H1 (cell line): Measurements from ENCODE around the gene PDGFRA. TPM values are rescaled to one million over a fixed set of nuclear protein-coding genes. Genes with fewer than 3 reads are reported as not detected.
A peak's percentile ranks its signal among the peaks of the same experiment; 100 is the strongest.

Source experiments
- CBX8 ChIP-seq: fragments of 300-800, 300-1000 bp; sonication (generic); IDR thresholded peaks from 2 replicates; pipeline ENCODE4 v1.7.1; 2016; ENCODE audit warnings: low read depth, low read length, borderline replicate concordance
- FOSL1 ChIP-seq: IDR thresholded peaks from 2 replicates; pipeline ENCODE4 v1.6.1; 2011; ENCODE audit warnings: mild to moderate bottlenecking, low read depth, low read length, moderate library complexity; ENCODE audit not compliant: insufficient read depth
- GABPA ChIP-seq: IDR thresholded peaks from 2 replicates; pipeline ENCODE4 v1.6.1; 2011; ENCODE audit warnings: mild to moderate bottlenecking, low read length, moderate library complexity, borderline replicate concordance; ENCODE audit not compliant: insufficient read depth
- KDM5A ChIP-seq: fragments of 200-600 bp; IDR thresholded peaks from 2 replicates; pipeline ENCODE4 v1.7.1; 2012; ENCODE audit warnings: mild to moderate bottlenecking, low read length, inconsistent platforms, mixed read lengths
- POLR2A ChIP-seq, 2 experiments: IDR thresholded peaks; 1 replicate in 1 of 2; 2 replicates in 1 of 2; pipeline ENCODE4 v1.6.1; 2011; ENCODE audit warnings: low read depth in 2 of 2, low read length in 2 of 2, mild to moderate bottlenecking in 2 of 2; ENCODE audit errors: control extremely low read depth in 1 of 2
- RAD21 ChIP-seq, 2 experiments: IDR thresholded peaks in 1 of 2; conservative IDR thresholded peaks in 1 of 2; 2 replicates each; pipeline ENCODE4 v1.6.1; 2011; ENCODE audit warnings: low read depth in 2 of 2, low read length in 2 of 2, improper control_type of control experiment in 1 of 2, inconsistent platforms in 1 of 2, mild to moderate bottlenecking in 1 of 2, moderate library complexity in 1 of 2
- RFX5 ChIP-seq: IDR thresholded peaks from 2 replicates; pipeline ENCODE4 v1.6.1; 2011; ENCODE audit warnings: low read depth, low read length, improper control_type of control experiment, borderline replicate concordance
- SIX5 ChIP-seq: IDR thresholded peaks from 2 replicates; pipeline ENCODE4 v1.6.1; 2011; ENCODE audit warnings: mild to moderate bottlenecking, low read depth, low read length
- TAF1 ChIP-seq: IDR thresholded peaks from 2 replicates; pipeline ENCODE4 v1.6.1; 2011; ENCODE audit warnings: mild to moderate bottlenecking, low read depth, low read length
- polyA plus RNA-seq, 7 experiments: library from polyadenylated mRNA; depleted of rRNA in 3 of 7; stranded (reverse) in 5 of 7; unstranded in 2 of 7; fragments of >200 nt in 5 of 7; fragments of 200-250 nt in 2 of 7; gene quantifications; 1 replicate in 5 of 7; 2 replicates in 1 of 7; 4 replicates in 1 of 7; pipeline versions ENCODE4 v1.2.1 to v1.2.3, GENCODE V29; 2011 to 2013; ENCODE audit warnings: missing spikeins in 2 of 7, mixed read lengths in 2 of 7
- total RNA-seq: library from RNA; stranded (reverse); fragmentation: NEBNext Ultra II Directional; extraction: Animal tissue kit (Norgen Biotek cat#: 25700); gene quantifications from 2 replicates; pipeline ENCODE4 v1.2.1, GENCODE V29; 2021
- TF ChIP-seq, protein P1 (sequence below): fragments of 300-600 bp; sonication (generic); IDR thresholded peaks from 2 replicates; pipeline ENCODE4 v1.7.1; 2012; ENCODE audit warnings: low read length, moderate library complexity, mild to moderate bottlenecking, inconsistent platforms; ENCODE audit not compliant: insufficient replicate concordance
- TF ChIP-seq, protein P2 (sequence below): IDR thresholded peaks from 2 replicates; pipeline ENCODE4 v1.6.1; 2012; ENCODE audit warnings: inconsistent platforms

The PDGFRA gene
- total and polyA plus RNA-seq, 2 of the 8 experiments (the other 6 are each of a cell fraction or from before 2014, with no cell fraction given): 1.4 to 3.4 TPM

DNA sequence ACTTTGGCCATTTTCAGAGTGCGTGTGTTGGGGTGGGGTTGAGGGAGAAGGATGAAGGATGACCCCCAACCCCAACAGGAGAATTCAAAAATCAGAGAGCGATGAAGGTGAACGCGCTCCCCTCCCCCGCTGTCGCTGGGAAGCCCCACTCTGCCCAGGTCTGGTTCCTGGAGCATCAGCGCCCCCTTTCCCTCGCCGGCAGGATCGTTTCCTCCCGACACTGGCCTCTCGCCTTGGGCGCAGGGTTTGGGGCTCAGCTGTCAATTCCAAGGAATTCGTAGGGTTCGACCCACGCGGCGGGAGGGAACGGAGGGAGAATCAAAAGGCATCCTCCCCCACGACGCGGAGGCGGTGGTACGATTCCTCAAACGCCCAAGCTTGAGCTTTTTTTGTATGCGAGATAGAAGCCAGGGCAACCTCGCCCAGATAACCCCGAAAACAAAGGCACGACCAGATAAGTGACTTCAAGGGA, 1.0 kb upstream of the PDGFRA start (continued):
- TF ChIP-seq, protein P1, sequence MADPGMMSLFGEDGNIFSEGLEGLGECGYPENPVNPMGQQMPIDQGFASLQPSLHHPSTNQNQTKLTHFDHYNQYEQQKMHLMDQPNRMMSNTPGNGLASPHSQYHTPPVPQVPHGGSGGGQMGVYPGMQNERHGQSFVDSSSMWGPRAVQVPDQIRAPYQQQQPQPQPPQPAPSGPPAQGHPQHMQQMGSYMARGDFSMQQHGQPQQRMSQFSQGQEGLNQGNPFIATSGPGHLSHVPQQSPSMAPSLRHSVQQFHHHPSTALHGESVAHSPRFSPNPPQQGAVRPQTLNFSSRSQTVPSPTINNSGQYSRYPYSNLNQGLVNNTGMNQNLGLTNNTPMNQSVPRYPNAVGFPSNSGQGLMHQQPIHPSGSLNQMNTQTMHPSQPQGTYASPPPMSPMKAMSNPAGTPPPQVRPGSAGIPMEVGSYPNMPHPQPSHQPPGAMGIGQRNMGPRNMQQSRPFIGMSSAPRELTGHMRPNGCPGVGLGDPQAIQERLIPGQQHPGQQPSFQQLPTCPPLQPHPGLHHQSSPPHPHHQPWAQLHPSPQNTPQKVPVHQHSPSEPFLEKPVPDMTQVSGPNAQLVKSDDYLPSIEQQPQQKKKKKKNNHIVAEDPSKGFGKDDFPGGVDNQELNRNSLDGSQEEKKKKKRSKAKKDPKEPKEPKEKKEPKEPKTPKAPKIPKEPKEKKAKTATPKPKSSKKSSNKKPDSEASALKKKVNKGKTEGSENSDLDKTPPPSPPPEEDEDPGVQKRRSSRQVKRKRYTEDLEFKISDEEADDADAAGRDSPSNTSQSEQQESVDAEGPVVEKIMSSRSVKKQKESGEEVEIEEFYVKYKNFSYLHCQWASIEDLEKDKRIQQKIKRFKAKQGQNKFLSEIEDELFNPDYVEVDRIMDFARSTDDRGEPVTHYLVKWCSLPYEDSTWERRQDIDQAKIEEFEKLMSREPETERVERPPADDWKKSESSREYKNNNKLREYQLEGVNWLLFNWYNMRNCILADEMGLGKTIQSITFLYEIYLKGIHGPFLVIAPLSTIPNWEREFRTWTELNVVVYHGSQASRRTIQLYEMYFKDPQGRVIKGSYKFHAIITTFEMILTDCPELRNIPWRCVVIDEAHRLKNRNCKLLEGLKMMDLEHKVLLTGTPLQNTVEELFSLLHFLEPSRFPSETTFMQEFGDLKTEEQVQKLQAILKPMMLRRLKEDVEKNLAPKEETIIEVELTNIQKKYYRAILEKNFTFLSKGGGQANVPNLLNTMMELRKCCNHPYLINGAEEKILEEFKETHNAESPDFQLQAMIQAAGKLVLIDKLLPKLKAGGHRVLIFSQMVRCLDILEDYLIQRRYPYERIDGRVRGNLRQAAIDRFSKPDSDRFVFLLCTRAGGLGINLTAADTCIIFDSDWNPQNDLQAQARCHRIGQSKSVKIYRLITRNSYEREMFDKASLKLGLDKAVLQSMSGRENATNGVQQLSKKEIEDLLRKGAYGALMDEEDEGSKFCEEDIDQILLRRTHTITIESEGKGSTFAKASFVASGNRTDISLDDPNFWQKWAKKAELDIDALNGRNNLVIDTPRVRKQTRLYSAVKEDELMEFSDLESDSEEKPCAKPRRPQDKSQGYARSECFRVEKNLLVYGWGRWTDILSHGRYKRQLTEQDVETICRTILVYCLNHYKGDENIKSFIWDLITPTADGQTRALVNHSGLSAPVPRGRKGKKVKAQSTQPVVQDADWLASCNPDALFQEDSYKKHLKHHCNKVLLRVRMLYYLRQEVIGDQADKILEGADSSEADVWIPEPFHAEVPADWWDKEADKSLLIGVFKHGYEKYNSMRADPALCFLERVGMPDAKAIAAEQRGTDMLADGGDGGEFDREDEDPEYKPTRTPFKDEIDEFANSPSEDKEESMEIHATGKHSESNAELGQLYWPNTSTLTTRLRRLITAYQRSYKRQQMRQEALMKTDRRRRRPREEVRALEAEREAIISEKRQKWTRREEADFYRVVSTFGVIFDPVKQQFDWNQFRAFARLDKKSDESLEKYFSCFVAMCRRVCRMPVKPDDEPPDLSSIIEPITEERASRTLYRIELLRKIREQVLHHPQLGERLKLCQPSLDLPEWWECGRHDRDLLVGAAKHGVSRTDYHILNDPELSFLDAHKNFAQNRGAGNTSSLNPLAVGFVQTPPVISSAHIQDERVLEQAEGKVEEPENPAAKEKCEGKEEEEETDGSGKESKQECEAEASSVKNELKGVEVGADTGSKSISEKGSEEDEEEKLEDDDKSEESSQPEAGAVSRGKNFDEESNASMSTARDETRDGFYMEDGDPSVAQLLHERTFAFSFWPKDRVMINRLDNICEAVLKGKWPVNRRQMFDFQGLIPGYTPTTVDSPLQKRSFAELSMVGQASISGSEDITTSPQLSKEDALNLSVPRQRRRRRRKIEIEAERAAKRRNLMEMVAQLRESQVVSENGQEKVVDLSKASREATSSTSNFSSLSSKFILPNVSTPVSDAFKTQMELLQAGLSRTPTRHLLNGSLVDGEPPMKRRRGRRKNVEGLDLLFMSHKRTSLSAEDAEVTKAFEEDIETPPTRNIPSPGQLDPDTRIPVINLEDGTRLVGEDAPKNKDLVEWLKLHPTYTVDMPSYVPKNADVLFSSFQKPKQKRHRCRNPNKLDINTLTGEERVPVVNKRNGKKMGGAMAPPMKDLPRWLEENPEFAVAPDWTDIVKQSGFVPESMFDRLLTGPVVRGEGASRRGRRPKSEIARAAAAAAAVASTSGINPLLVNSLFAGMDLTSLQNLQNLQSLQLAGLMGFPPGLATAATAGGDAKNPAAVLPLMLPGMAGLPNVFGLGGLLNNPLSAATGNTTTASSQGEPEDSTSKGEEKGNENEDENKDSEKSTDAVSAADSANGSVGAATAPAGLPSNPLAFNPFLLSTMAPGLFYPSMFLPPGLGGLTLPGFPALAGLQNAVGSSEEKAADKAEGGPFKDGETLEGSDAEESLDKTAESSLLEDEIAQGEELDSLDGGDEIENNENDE: no peak
- TF ChIP-seq POLR2A (IDR thresholded peaks at IDR 0.05; ENCODE audit: control extremely low read depth in 1 of 2, low read depth in 2 of 2, low read length in 2 of 2): no peak
- no peak for TF ChIP-seq KDM5A
- no peak for TF ChIP-seq TAF1
- no peak for TF ChIP-seq CBX8
- TF ChIP-seq RAD21 (IDR thresholded peaks at IDR 0.05 in 1 of 2, conservative IDR thresholded peaks at IDR 0.05 in 1 of 2; ENCODE audit: low read depth in 2 of 2, low read length in 2 of 2): peak; percentile 95 to 97
- TF ChIP-seq, protein P2, sequence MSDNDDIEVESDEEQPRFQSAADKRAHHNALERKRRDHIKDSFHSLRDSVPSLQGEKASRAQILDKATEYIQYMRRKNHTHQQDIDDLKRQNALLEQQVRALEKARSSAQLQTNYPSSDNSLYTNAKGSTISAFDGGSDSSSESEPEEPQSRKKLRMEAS: peak; percentile 27; the same call in 1 of the 2 replicates
- TF ChIP-seq RFX5: no peak
- TF ChIP-seq FOSL1: no peak
- no peak for TF ChIP-seq SIX5
- 0 out of 2 replicates have a peak, but pooled peaks have one; percentile 40 for TF ChIP-seq GABPA
